ENCODE measurements around the gene C11orf24.

- TF ChIP-seq EZH2 (IDR thresholded peaks at IDR 0.05): no peak
- no peak for TF ChIP-seq JUND (IDR thresholded peaks at IDR 0.05)
- no peak for TF ChIP-seq CTCF (IDR thresholded peaks at IDR 0.05 in 2 of 3, conservative IDR thresholded peaks at IDR 0.05 in 1 of 3; ENCODE audit: borderline replicate concordance in 1 of 3, insufficient read depth in 1 of 3, low read depth in 2 of 3, low read length in 2 of 3)
- TF ChIP-seq ZNF274 (IDR thresholded peaks at IDR 0.05; ENCODE audit: low read depth, low read length): no peak
- TF ChIP-seq EZH2phosphoT487 (IDR thresholded peaks at IDR 0.05; ENCODE audit: borderline replicate concordance): no peak
- no peak for TF ChIP-seq TCF7L2 (IDR thresholded peaks at IDR 0.05; ENCODE audit: borderline replicate concordance, extremely low read depth, insufficient read depth, insufficient read length)
- TF ChIP-seq REST (IDR thresholded peaks at IDR 0.05; ENCODE audit: low read depth): no peak
- TF ChIP-seq RAD21 (IDR thresholded peaks at IDR 0.05; ENCODE audit: low read depth): no peak
- no peak for TF ChIP-seq POLR2A (IDR thresholded peaks at IDR 0.05; ENCODE audit: borderline replicate concordance, extremely low read depth, insufficient read depth, insufficient read length)
- TF ChIP-seq ZFX (IDR thresholded peaks at IDR 0.05): no peak
- TF ChIP-seq POLR2AphosphoS5 (IDR thresholded peaks at IDR 0.05; ENCODE audit: low read depth, low read length): no peak
- TF ChIP-seq CEBPB (IDR thresholded peaks at IDR 0.05; ENCODE audit: low read depth): no peak
- TF ChIP-seq SRF (IDR thresholded peaks at IDR 0.05; ENCODE audit: low read depth): no peak
- no peak for TF ChIP-seq ELF1 (IDR thresholded peaks at IDR 0.05; ENCODE audit: borderline replicate concordance, low read depth)
Observed at GRCh38 chr11:68224606-68225005, 47.2 kb downstream of the C11orf24 start.
